CD4-positive, alpha-beta T cell treated with Interleukin-17A for 4 hours (primary cell): ENCODE results near the gene TOP1.

ENCODE experiments used
- DNase-seq: peaks from one replicate; pipeline ENCODE4 v3.0.0-alpha.2; 2020; ENCODE audit warnings: mixed read lengths

The TOP1 gene

GRCh38 chr20:41004531-41005360 lies 23.9 kb upstream of the TOP1 start:
- no peak for DNase-seq

- DNase-seq = no peak
Measured at GRCh38 chr20:41005361-41005729, 23.3 kb upstream of the TOP1 start.

DNA sequence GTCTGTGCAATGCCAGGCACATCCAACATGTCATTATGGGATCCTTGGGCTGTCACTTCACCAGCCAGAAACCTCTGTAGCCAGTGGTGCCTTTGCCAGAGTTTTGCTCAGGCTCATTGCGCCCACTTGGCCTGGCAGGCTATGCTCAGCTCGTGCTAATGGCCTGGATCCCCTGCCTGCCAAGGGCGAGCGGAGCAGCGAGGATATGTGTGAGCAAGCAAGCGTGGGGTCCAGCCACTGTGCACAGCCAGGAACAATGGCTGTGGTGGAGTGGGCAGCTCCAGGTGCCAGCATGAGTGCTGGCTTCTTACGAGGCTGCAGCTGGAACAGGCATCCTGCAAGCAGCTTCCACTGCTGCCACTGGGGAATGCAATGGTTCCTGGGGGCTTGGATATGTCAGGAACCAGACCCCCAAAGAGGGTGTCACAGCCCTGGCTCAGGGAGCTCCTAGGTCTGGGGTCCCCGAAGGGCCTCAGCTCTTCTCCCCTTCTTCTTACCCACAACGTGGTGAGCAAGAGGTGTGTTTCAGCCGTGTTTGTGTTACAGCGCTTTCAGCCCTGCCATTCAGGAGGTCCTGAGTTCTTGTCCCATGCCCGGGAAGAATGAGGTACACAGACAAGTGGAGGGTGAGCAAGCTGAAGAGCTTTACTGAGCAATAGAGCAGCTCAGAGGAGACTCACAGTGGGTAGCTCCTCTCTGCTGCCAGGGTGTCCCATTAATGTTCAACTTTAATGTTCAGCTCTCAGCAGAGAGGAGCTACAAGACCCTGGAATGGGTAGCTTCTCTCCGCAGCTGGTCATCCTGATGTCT lies 22.3 kb upstream of the TOP1 start:
- DNase-seq = no peak

DNA sequence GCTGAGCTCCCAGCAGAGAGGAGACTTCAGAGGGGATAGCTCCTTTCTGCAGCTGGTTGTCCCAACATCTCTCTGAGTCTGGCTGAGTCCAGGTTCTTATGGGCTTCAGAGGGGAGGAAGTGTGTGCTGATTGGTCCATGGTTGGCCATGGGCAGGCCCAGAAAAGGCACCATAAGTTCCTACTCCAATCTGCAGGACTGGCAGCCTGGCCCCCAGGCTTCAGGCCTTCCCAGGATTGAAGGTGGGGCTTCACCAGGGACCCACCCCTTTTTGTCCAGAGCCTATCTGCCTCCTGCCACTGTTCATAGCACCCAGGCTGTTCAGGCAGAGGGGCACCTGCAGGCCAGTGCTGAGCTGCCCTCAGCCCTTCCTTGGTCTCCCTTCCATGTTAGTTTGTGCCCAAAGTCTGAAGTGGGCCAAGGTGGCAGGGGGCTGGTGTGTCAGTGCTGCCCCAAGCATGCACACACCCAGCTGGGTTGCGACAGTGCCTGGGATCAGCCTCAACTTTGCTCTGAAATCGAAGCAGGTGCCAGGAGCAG lies 21.6 kb upstream of the TOP1 start:
- no peak for DNase-seq

DNA sequence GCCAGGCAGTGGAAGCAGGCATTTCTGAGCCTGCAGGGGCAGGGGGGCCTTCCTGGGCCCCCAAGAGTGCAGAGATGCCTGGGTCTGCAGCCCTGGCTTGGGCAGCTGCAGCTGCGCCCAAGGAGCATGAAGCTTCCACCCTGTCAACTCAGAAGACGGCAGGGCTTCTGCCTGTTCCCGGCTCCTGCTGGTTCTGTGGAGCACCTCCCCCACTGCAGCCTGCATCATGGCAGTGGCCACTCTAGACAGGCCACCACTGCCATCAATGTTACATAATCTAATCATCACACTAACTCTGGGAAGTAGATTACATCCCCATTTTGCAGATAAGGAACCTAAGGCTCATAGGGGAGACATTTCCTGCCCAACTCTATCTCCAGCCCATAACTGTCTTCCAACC lies 21.1 kb upstream of the TOP1 start:
- DNase-seq = no peak

DNA sequence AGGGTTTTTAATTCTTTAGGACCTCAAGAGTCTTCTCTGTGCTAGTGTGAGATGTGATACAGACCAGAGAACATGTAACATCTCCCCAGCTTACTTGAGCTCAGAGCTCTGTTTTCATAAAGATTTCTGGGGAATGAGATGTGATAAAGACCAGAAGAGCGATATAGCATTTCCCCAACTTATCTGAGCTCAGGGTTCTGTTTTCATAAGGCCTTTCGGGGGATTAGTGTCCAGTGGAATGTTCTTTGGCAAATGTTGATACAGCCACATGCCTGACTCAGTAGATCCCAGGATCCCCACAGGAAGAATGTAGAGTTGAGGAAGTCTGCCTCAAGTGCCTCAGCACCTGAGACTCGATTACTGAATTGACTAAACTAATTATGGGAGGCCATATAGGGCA lies 18.7 kb upstream of the TOP1 start:
- no peak for DNase-seq

DNA sequence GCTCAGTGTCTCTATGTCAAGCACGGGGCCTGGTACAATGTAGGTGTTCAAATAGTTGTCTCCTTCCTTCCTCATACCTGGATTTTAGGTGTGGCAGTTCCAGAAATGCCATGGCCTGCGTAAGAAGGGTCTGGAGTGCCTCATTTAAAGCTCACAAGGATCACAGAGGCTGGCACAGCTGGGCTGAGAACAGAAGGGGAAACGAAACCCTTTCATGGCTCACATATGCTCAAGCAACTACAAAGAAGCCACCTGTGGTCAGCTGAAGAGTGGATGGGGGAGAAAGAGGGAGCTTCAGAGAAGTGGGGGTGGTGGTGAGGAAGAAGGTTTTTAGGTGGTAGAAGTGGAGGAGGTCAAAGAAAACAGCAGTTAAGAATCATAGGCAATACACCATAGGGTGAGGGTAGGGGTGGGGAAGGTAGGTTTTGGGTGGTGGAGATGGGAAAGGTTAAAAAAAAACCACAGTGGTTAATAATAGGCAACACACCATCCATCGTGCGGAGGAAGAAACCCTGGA lies 17.0 kb upstream of the TOP1 start:
- no peak for DNase-seq

GRCh38 chr20:41014561-41015088 lies 14.0 kb upstream of the TOP1 start:
- no peak for DNase-seq

DNA sequence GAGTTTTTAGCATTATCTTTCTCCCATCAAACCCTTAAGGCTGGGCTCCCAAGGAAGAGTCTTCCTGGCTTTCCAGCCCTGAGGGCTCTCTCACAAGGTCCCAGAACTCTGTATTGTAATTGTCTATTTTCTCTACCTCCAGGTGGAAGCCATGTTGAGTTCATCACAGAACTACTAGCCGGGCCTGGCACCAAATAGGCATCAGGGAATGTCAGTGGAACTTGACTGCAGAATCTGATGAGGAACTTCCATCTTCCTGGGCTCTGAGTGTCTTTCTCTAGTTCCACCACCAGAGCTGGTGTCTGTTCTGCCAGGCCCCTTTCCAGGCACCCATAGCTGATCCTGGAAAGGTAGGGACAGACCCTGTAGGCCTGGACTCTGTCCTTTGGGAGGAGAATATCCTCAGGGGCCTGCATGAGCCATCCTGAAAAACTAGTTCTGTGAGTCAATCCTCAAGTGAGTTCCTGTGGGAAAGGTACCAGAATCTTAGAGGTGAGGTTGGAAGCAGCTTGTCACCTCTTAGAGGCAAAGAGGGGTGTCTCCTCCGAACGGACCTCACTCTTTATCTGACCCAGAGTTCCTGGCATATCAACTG lies 11.1 kb upstream of the TOP1 start:
- DNase-seq = no peak

DNA sequence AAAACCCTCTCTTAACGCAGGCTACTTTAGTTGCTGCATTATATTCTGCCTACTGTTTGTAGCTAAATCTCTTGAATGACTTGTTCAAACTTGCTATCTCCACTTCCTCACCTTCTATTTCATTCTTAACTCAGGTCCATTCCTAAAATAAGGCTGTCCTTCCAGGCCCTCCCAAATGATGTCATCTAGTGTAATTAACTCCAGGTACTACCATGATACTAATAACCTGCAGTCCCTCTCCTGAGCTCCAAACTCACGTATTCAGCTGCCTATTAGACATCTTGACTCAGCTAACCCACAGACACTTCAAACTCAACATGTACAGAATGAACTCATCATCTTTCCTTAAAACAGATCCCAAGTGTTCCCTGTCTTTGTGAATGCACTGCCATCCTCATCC lies 10.5 kb upstream of the TOP1 start:
- DNase-seq = no peak

DNA sequence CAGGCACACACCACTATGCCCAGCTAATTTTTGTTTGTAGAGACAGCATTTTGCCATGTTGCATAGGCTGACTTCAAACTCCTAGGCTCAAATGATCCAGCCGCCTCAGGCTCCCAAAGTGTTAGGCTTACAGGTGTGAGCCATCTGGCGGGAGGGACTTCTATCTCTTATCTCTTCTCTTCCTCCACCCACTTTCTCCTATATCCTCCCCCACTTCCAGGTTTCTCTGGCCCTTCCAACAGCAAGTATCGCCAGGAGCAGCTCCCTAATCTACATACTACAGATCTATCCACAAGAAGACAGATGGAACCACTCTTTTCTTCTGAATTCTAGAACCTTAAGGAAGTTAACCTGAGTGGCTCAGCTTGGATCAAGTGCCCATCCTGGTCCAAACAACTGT lies 5.1 kb upstream of the TOP1 start:
- no peak for DNase-seq

DNA sequence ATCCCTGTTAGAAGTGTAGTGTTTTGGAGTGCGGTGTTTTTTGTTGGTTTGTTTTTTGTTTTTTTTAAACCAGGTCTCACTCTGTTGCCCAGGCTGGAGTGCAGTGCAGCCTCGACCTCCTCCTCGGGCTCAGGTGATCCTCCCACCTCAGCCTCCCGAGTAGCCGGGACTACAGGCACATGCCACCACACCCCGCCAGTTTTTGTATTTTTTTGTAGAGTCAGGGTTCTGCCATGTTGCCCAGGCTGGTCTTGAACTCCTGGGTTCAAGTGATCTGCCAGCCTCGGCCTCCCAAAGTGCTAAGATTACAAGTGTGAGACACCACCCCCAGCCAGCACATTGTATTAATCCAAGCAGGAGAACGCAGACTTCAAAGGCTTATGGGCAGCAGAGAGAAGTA lies 1.3 kb upstream of the TOP1 start:
- no peak for DNase-seq

- no peak for DNase-seq
Measured at GRCh38 chr20:41027872-41028358, 707 bp upstream of the TOP1 start.

GRCh38 chr20:41029150-41029901 lies 704 bp downstream of the TOP1 start:
- peak; percentile 43 for DNase-seq

DNA sequence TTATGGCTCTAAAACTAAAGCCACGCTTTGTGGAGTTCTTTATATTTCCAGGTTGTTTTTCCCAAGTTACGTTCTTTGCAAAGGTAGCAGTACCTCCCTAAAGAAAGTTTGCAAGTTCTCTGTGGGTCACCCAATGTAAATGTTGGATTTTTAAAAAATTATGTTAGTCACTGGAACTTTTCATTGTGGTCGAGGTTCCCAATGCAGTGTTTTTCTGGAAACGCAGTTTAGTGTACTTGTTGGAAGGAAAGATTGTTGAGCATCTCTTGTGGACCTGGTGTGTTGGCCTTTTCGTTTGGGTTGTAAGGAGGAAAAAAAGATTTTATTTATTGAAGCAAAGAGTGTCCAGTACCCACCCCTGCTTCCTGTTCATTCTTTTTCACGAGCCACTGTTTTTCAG lies 1.4 kb downstream of the TOP1 start:
- DNase-seq = no peak

- no peak for DNase-seq
Measured at GRCh38 chr20:41030531-41031242, 2.1 kb downstream of the TOP1 start.

DNA sequence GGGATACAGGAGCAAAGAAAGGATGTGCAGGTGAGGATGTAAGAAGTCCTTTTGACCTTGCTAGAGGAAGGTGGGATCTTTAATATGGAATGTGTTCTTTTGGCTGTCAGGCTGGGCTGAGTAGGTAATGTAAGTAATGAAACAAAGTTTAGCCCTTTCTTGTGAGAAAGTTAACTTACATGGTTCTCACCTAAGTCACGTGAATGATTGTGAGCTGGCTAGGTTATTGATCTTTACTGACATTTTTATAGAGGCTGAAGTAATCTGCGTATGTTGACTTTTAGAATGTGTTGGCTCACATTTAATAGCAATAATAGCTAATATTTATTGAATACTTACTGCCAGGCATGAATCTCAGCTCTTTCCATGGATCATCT lies 2.6 kb downstream of the TOP1 start:
- no peak for DNase-seq

GRCh38 chr20:41032271-41032670 lies 3.6 kb downstream of the TOP1 start:
- DNase-seq = no peak

DNA sequence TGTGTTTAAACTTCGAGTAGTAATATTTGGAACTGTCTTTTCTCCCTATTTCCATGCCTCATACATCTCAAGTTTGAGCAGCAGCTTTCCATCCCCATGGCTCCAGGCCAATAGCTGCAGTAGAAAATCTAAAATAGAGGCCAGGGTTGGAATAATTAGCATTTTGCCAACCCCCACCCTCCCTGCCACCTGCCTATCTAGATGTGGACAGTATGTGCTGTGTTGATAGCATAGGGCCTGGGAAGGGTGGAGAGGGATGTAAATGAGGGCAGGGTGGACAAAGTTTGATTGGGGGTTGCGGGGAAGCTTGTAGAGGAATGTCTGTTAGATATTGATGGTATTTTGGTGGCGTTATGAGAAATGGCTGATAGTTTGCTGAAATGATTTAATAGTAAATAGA lies 5.6 kb downstream of the TOP1 start:
- DNase-seq = no peak

GRCh38 chr20:41035207-41035606 lies 6.6 kb downstream of the TOP1 start:
- DNase-seq = no peak

- DNase-seq = no peak
Measured at GRCh38 chr20:41037179-41037578, 8.6 kb downstream of the TOP1 start.
